ENCODE measurements around the gene MAGEA11.

- TF ChIP-seq CAMTA2 (CRISPR knock-in tag; IDR thresholded peaks at IDR 0.05; ENCODE audit: borderline replicate concordance) (no peak), ARNT2 (CRISPR knock-in tag; IDR thresholded peaks at IDR 0.05; ENCODE audit: low read depth) (no peak), ZNF772 (CRISPR knock-in tag; IDR thresholded peaks at IDR 0.05) (no peak), CTCF (CRISPR knock-in tag; IDR thresholded peaks at IDR 0.05) (no peak), ZFP37 (CRISPR knock-in tag; IDR thresholded peaks at IDR 0.05; ENCODE audit: borderline replicate concordance) (no peak)
Measured at GRCh38 chrX:149711545-149712236, at the start of gene MAGEA11.

Measured in HepG2 (cell line).